ENCODE measurements around the gene A3GALT2. TPM values are rescaled to one million over a fixed set of nuclear protein-coding genes. Genes with fewer than 3 reads are reported as not detected.
A peak's percentile ranks its signal among the peaks of the same experiment; 100 is the strongest.

Gene A3GALT2
- total RNA-seq, 1 donor from 2014 or later: not detected

- DNase-seq (no peak), ATAC-seq (ENCODE audit: poor library complexity) (no peak)
- intact Hi-C loops (cut with DNase I): no loop called here
Observed at GRCh38 chr1:33354707-33355316, 33.9 kb upstream of the A3GALT2 start.

GRCh38 chr1:33353531-33353930 is 32.6 kb upstream of the A3GALT2 start:
- DNase-seq: no peak
- intact Hi-C loops (cut with DNase I): no loop called here
- no peak for ATAC-seq (ENCODE audit: poor library complexity)

GRCh38 chr1:33351281-33351660 is 30.4 kb upstream of the A3GALT2 start:
- ATAC-seq (ENCODE audit: poor library complexity) (no peak), DNase-seq (no peak)
- intact Hi-C loops (cut with DNase I): no loop called here

GRCh38 chr1:33350611-33351280 is 29.8 kb upstream of the A3GALT2 start:
- intact Hi-C loops (cut with DNase I): no loop called here
- DNase-seq (no peak), ATAC-seq (ENCODE audit: poor library complexity) (no peak)

- intact Hi-C loops (cut with DNase I): no loop called here
- ATAC-seq (ENCODE audit: poor library complexity) (peak; percentile 90), DNase-seq (peak; percentile 95)
Observed at GRCh38 chr1:33349778-33350610, 29.1 kb upstream of the A3GALT2 start.

- peak; percentile 74 for DNase-seq
- intact Hi-C loops (cut with DNase I): no loop called here
Observed at GRCh38 chr1:33349081-33349759, 28.3 kb upstream of the A3GALT2 start.

GRCh38 chr1:33348676-33349080 is 27.8 kb upstream of the A3GALT2 start:
- intact Hi-C loops (cut with DNase I): no loop called here
- peak; percentile 13 for ATAC-seq (ENCODE audit: poor library complexity)
- DNase-seq: no peak

More at GRCh38 chr1:33349081-33349759, 28.3 kb upstream of the A3GALT2 start:
- ATAC-seq (ENCODE audit: poor library complexity): peak; percentile 26

GRCh38 chr1:33348194-33348593 is 27.3 kb upstream of the A3GALT2 start:
- DNase-seq (no peak), ATAC-seq (ENCODE audit: poor library complexity) (no peak)
- intact Hi-C loops (cut with DNase I): no loop called here

- DNase-seq (no peak), ATAC-seq (ENCODE audit: poor library complexity) (peak; percentile 28)
- intact Hi-C loops (cut with DNase I): no loop called here
Observed at GRCh38 chr1:33347650-33347992, 26.7 kb upstream of the A3GALT2 start.

- DNase-seq: no peak
- ATAC-seq (ENCODE audit: poor library complexity): peak; percentile 17
- intact Hi-C loops (cut with DNase I): no loop called here
Observed at GRCh38 chr1:33346927-33347649, 26.2 kb upstream of the A3GALT2 start.

- intact Hi-C loops (cut with DNase I): no loop called here
- ATAC-seq (ENCODE audit: poor library complexity) (no peak), DNase-seq (no peak)
Observed at GRCh38 chr1:33346533-33346926, 25.6 kb upstream of the A3GALT2 start.

GRCh38 chr1:33344896-33345560 is 24.1 kb upstream of the A3GALT2 start:
- ATAC-seq (ENCODE audit: poor library complexity) (no peak), DNase-seq (no peak)
- intact Hi-C loops (cut with DNase I): no loop called here

GRCh38 chr1:33343539-33343938 is 22.6 kb upstream of the A3GALT2 start:
- ATAC-seq (ENCODE audit: poor library complexity) (no peak), DNase-seq (no peak)
- intact Hi-C loops (cut with DNase I): no loop called here

- peak; percentile 82 for DNase-seq
- intact Hi-C loops (cut with DNase I): no loop called here
Observed at GRCh38 chr1:33342041-33342723, 21.3 kb upstream of the A3GALT2 start.

GRCh38 chr1:33341190-33341589 is 20.3 kb upstream of the A3GALT2 start:
- DNase-seq (no peak), ATAC-seq (ENCODE audit: poor library complexity) (no peak)
- intact Hi-C loops (cut with DNase I): no loop called here

More at GRCh38 chr1:33342041-33342723, 21.3 kb upstream of the A3GALT2 start:
- ATAC-seq (ENCODE audit: poor library complexity): peak; percentile 51

GRCh38 chr1:33339413-33339812 is 18.5 kb upstream of the A3GALT2 start:
- no peak for DNase-seq
- intact Hi-C loops (cut with DNase I): no loop called here
- peak; percentile 34 for ATAC-seq (ENCODE audit: poor library complexity)

GRCh38 chr1:33338440-33339211 is 17.7 kb upstream of the A3GALT2 start:
- DNase-seq (peak; percentile 65), ATAC-seq (ENCODE audit: poor library complexity) (peak; percentile 63)
- intact Hi-C loops (cut with DNase I): no loop called here
